ENCODE results near the gene NBEAL1. TPM values are rescaled to one million over a fixed set of nuclear protein-coding genes. Genes with fewer than 3 reads are reported as not detected.
A peak's percentile ranks its signal among the peaks of the same experiment; 100 is the strongest.

NBEAL1 gene
- total RNA-seq, 2 donors from 2014 or later, result 29.6 to 31.6 TPM

DNA sequence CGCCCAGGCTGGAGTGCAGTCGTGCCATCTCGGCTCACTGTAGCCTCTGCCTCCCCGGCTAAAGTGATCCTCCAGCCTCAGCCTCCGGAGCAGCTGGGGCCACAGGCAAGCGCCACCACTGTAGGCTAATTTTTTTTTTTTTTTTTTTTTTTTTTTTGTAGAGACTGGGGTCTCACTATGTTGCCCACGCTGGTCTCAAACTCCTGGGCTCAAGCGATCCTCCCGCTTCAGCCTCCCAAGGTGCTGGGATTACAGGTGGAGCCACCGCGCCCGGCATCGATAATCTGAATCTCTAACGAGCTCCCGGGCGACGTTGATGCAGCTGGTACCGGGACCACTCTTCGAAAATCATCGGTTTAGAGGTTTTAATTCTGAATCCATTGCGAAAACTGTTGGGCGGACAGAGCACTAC is 223.6 kb downstream of the NBEAL1 start:
- H3K27ac ChIP-seq, result peak overlapping the region; percentile 91 to 100 (median 96)
- H3K27me3 ChIP-seq, result no peaks in the 10 kb centered on the region
- peaks cover 18% of the 10 kb centered on the region for H3K4me1 ChIP-seq
- TF ChIP-seq, protein P1, sequence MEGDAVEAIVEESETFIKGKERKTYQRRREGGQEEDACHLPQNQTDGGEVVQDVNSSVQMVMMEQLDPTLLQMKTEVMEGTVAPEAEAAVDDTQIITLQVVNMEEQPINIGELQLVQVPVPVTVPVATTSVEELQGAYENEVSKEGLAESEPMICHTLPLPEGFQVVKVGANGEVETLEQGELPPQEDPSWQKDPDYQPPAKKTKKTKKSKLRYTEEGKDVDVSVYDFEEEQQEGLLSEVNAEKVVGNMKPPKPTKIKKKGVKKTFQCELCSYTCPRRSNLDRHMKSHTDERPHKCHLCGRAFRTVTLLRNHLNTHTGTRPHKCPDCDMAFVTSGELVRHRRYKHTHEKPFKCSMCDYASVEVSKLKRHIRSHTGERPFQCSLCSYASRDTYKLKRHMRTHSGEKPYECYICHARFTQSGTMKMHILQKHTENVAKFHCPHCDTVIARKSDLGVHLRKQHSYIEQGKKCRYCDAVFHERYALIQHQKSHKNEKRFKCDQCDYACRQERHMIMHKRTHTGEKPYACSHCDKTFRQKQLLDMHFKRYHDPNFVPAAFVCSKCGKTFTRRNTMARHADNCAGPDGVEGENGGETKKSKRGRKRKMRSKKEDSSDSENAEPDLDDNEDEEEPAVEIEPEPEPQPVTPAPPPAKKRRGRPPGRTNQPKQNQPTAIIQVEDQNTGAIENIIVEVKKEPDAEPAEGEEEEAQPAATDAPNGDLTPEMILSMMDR (IDR thresholded peaks at IDR 0.05), result no peak
- TF ChIP-seq POLR2A (IDR thresholded peaks at IDR 0.05), result no peak
- no peaks in the 10 kb centered on the region for H3K36me3 ChIP-seq (replicated peaks in 1 of 2; ENCODE audit: insufficient read depth in 1 of 2, low read depth in 2 of 2)
- peak; percentile 1 for ATAC-seq
- intact Hi-C loops (cut with DNase I), result no loop called here
- DNase-seq, result peak in 1 of 4 donors; percentile 17
- 18% methylated on average over 20 to 22 of the region's 22 CpGs for WGBS, 2 donors
- H3K9me3 ChIP-seq, result no peaks in the 10 kb centered on the region
- H3K4me3 ChIP-seq, result peak overlapping the region in 1 of 2 donors; percentile 56

DNA sequence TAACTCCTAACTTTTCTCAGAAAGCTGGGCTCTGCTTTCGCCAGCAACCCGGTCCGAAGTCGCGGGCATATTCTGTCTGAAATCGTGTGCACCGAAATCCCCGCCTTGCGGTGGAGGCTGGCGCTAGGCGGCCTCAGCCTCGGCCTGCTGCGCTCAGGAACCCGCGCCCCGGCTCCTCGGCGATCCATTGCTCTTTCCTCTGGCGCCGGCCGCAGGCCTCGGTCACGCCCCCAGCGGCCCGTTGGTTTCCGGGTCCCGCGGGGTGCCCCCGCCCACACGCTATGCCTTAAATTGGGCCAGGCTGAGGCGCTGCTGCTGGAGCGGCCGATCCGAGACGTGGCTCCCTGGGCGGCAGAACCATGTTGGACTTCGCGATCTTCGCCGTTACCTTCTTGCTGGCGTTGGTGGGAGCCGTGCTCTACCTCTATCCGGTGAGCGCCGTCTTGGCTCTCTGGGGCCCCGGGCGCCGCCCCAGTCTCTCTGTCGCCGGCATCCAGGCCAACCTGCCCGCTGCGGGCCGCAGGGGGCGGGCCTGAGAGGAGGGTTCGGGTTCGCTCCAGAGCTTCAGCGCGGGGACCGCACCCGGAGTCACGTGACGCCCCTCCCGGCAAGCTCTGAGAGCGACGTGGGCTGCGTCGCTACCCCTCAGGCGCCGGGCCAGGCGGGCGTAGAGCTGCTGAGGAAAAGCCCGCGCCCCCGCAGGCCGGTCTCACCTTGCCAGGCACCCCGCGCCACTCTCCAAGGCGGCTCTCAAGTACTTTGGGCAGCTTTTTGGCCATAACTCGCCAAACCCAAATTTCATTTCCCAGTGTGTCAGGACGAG is 224.2 kb downstream of the NBEAL1 start, which contains the start of gene CYP20A1:
CYP20A1 (plus strand) TSS at position 315 of the 823 bp plus-strand sequence; CDS start at position 360, 45 bp downstream.
- peaks cover 18% of the 10 kb centered on the region for H3K4me1 ChIP-seq
- DNase-seq, result peak; percentile 97
- H3K27me3 ChIP-seq, result no peaks in the 10 kb centered on the region
- peaks cover 0 to 2% of the 10 kb centered on the region in 2 donors for H3K36me3 ChIP-seq (replicated peaks in 1 of 2; ENCODE audit: insufficient read depth in 1 of 2, low read depth in 2 of 2)
- H3K4me3 ChIP-seq, result peak within 1 kb of the TSS; percentile 56 to 60
- peak; percentile 96 for ATAC-seq
- intact Hi-C loops (cut with DNase I), result no loop called here
- H3K27ac ChIP-seq, result peak within 1 kb of the TSS; percentile 91 to 100 (median 96)
- no peaks in the 10 kb centered on the region for H3K9me3 ChIP-seq
- peak; percentile 96 to 98 (median 98) for TF ChIP-seq POLR2A (IDR thresholded peaks at IDR 0.05)
- TF ChIP-seq, protein P1 (IDR thresholded peaks at IDR 0.05), result peak in 6 of 7 experiments; percentile 18 to 65 (median 57)
- WGBS, 2 donors, result 0 to 1% methylated on average over 19 to 79 of the region's 80 CpGs

DNA sequence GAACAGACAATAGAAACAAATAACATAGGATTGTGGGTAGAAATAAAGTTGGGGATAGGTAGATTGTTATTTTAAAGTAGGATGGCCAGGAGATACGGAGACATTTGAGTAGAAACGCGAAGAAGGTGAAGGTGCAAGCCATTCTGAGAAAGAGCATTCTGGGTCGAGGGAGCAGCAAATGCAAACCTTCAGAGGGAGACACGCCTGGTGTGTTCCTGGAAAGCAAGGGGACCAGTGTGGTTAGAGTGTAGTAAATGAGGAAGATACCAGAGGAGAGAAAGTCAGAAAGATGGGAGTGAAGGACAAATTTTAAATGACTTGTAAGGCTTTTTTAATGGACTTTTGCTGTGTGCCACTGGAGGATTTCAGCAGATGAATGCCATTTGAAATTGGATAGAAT is 225.8 kb downstream of the NBEAL1 start:
- peaks cover 0 to 2% of the 10 kb centered on the region in 2 donors for H3K36me3 ChIP-seq (replicated peaks in 1 of 2; ENCODE audit: insufficient read depth in 1 of 2, low read depth in 2 of 2)
- peak overlapping the region in 1 of 4 donors; percentile 100 for H3K27ac ChIP-seq

DNA sequence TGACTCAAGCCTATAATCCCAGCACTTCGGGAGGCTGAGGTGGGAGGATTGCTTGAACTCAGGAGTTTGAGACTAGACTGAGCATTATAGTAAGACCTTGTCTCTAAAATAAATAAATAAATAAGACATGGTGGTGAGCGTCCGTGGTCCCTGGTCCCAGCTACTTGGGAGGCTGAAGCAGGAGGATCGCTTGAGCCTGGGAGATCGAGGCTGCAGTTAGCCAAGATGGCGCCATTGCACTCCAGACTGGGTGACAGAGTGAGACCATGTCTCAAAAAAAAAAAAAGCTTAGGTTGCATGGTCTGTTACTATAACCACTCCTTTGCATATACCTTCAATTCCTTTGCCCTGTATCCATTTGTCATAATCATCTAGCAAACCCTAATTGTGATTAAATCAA is 227.8 kb downstream of the NBEAL1 start:
- WGBS, 2 donors, result 94 to 98% methylated on average over 6 of the region's 6 CpGs
- Histone ChIP-seq H3K4me1 (peaks cover 18% of the 10 kb centered on the region), H3K27ac (no peak overlapping the region), H3K9me3 (no peaks in the 10 kb centered on the region), H3K27me3 (no peaks in the 10 kb centered on the region), H3K4me3 (no peak overlapping the region), H3K36me3 (replicated peaks in 1 of 2; ENCODE audit: insufficient read depth in 1 of 2, low read depth in 2 of 2) (peaks cover 0 to 2% of the 10 kb centered on the region in 2 donors)
- TF ChIP-seq, protein P1 (IDR thresholded peaks at IDR 0.05), result no peak
- no peak for TF ChIP-seq POLR2A (IDR thresholded peaks at IDR 0.05)
- DNase-seq (no peak), ATAC-seq (no peak)
- intact Hi-C loops (cut with DNase I), result no loop called here

More for the DNA sequence above, 225.8 kb downstream of the NBEAL1 start:
- H3K4me1 ChIP-seq, result peaks cover 18% of the 10 kb centered on the region
- no peaks in the 10 kb centered on the region for H3K9me3 ChIP-seq
- no peak for ATAC-seq
- no peak overlapping the region for H3K4me3 ChIP-seq
- TF ChIP-seq, protein P1 (IDR thresholded peaks at IDR 0.05), result no peak
- TF ChIP-seq POLR2A (IDR thresholded peaks at IDR 0.05), result no peak
- 68 to 78% methylated on average over 5 of the region's 5 CpGs for WGBS, 2 donors
- intact Hi-C loops (cut with DNase I), result no loop called here
- DNase-seq, result no peak
- no peaks in the 10 kb centered on the region for H3K27me3 ChIP-seq
